ENCODE data around the gene ARHGAP26. TPM values are rescaled to one million over a fixed set of nuclear protein-coding genes. Genes with fewer than 3 reads are reported as not detected.
A peak's percentile ranks its signal among the peaks of the same experiment; 100 is the strongest.

ARHGAP26 gene
- total and polyA plus RNA-seq, 4 experiments from 2014 or later: 2.0 to 22.7 (median 17.3) TPM

DNA sequence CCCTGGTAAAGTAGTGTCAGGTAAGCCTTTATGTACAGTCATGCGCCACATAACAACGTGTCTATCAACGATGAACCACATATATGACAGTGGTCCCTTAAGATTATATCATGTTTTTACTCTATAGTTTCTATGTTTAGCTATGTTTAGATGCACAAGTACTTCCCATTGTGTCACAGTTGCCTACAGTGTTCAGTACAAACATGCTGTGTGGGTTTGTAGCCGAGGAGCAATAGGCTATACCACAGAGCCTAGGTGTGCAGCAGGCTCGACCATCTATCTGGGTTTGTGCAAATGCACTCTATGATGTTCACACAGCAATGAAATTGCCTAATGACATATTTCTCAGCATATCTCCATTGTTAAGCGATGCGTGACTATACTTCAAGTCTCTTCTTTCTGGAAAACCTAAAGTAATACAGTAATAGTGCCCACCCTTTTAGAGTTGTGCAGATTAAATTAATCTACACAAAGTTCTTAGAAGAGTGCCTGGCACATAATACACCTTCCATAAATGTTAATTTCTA lies 295.9 kb downstream of the ARHGAP26 start:
- Mint-ChIP-seq H3K4me1 (peaks cover 4 to 10% (median 6%) of the 10 kb centered on the region in 4 donors), H3K27ac (peak overlapping the region in 1 of 7 donors; percentile 10), H3K27me3 (no peaks in the 10 kb centered on the region), H3K4me3 (no peak overlapping the region), H3K36me3 (peaks cover 40 to 71% of the 10 kb centered on the region in 2 donors), H3K9me3 (peaks cover 0 to 3% (median 0%) of the 10 kb centered on the region in 8 donors)
- intact Hi-C loops (cut with micrococcal nuclease): no loop called here
- Histone ChIP-seq H3K4me3 (ENCODE audit: low read length in 2 of 2) (no peak overlapping the region), H3K27me3 (ENCODE audit: insufficient read depth, low read length) (no peaks in the 10 kb centered on the region), H3K4me1 (ENCODE audit: insufficient read depth, low read length) (peaks cover 8% of the 10 kb centered on the region), H3K27ac (ENCODE audit: low read depth, low read length) (no peak overlapping the region), H3K9me3 (ENCODE audit: control insufficient read depth in 1 of 2, low read length in 2 of 2) (no peaks in the 10 kb centered on the region), H3K36me3 (ENCODE audit: insufficient read depth, low read length) (no peaks in the 10 kb centered on the region)
- DNase-seq: no peak
- CTCF ChIA-PET (ENCODE audit: partially characterized antibody): interaction anchor here (1.0 kb wide), 1 partner anchor 17 kb away, joined by 3 read pairs; no protein-coding TSS in a partner anchor
- POLR2A ChIA-PET (ENCODE audit: partially characterized antibody): no interaction called here

- no peak for DNase-seq
- H3K27me3 ChIP-seq (ENCODE audit: insufficient read depth, low read length): no peaks in the 10 kb centered on the region
- ChIA-PET POLR2A (ENCODE audit: partially characterized antibody) (no interaction called here), CTCF (ENCODE audit: partially characterized antibody) (interaction anchor here (1.0 kb wide), 1 partner anchor 16 kb away, joined by 3 read pairs; no protein-coding TSS in a partner anchor)
- H3K9me3 Mint-ChIP-seq: peaks cover 0 to 6% (median 2%) of the 10 kb centered on the region in 8 donors
- peaks cover 4 to 10% (median 6%) of the 10 kb centered on the region in 4 donors for H3K4me1 Mint-ChIP-seq
- no peaks in the 10 kb centered on the region for H3K27me3 Mint-ChIP-seq
- intact Hi-C loops (cut with micrococcal nuclease): no loop called here
- no peaks in the 10 kb centered on the region for H3K36me3 ChIP-seq (ENCODE audit: insufficient read depth, low read length)
- peaks cover 40 to 74% of the 10 kb centered on the region in 2 donors for H3K36me3 Mint-ChIP-seq
- no peak overlapping the region for H3K27ac ChIP-seq (ENCODE audit: low read depth, low read length)
- peak overlapping the region in 3 of 7 donors; percentile 3 to 75 (median 63) for H3K27ac Mint-ChIP-seq
- no peaks in the 10 kb centered on the region for H3K9me3 ChIP-seq (ENCODE audit: control insufficient read depth in 1 of 2, low read length in 2 of 2)
- peaks cover 8% of the 10 kb centered on the region for H3K4me1 ChIP-seq (ENCODE audit: insufficient read depth, low read length)
- no peak overlapping the region for H3K4me3 ChIP-seq (ENCODE audit: low read length in 2 of 2)
- peak overlapping the region in 1 of 8 donors; percentile 19 for H3K4me3 Mint-ChIP-seq
These were observed 296.5 kb downstream of the ARHGAP26 start for GRCh38 chr5:143066556-143067281.

GRCh38 chr5:143068712-143069111 lies 298.5 kb downstream of the ARHGAP26 start:
- Histone ChIP-seq H3K4me1 (ENCODE audit: insufficient read depth, low read length) (peaks cover 8% of the 10 kb centered on the region), H3K27me3 (ENCODE audit: insufficient read depth, low read length) (no peaks in the 10 kb centered on the region), H3K27ac (ENCODE audit: low read depth, low read length) (no peak overlapping the region), H3K36me3 (ENCODE audit: insufficient read depth, low read length) (no peaks in the 10 kb centered on the region), H3K9me3 (ENCODE audit: control insufficient read depth in 1 of 2, low read length in 2 of 2) (no peaks in the 10 kb centered on the region), H3K4me3 (ENCODE audit: low read length in 2 of 2) (no peak overlapping the region)
- ChIA-PET CTCF (ENCODE audit: partially characterized antibody) (no interaction called here), POLR2A (ENCODE audit: partially characterized antibody) (no interaction called here)
- no peak overlapping the region for H3K4me3 Mint-ChIP-seq
- peaks cover 0 to 10% (median 5%) of the 10 kb centered on the region in 8 donors for H3K9me3 Mint-ChIP-seq
- DNase-seq: no peak
- intact Hi-C loops (cut with micrococcal nuclease): no loop called here
- peak overlapping the region in 1 of 7 donors; percentile 39 for H3K27ac Mint-ChIP-seq
- no peaks in the 10 kb centered on the region for H3K27me3 Mint-ChIP-seq
- H3K4me1 Mint-ChIP-seq: peaks cover 4 to 10% (median 6%) of the 10 kb centered on the region in 4 donors
- peaks cover 31 to 59% of the 10 kb centered on the region in 2 donors for H3K36me3 Mint-ChIP-seq

GRCh38 chr5:143071927-143072326 lies 301.8 kb downstream of the ARHGAP26 start:
- no peaks in the 10 kb centered on the region for H3K27me3 ChIP-seq (ENCODE audit: insufficient read depth, low read length)
- no peak for DNase-seq
- intact Hi-C loops (cut with micrococcal nuclease): no loop called here
- Mint-ChIP-seq H3K4me3 (no peak overlapping the region), H3K36me3 (peaks cover 32 to 40% of the 10 kb centered on the region in 2 donors), H3K27ac (no peak overlapping the region), H3K27me3 (no peaks in the 10 kb centered on the region), H3K4me1 (peaks cover 0 to 8% (median 3%) of the 10 kb centered on the region in 4 donors), H3K9me3 (peaks cover 0 to 12% (median 5%) of the 10 kb centered on the region in 8 donors)
- POLR2A ChIA-PET (ENCODE audit: partially characterized antibody): no interaction called here
- H3K4me3 ChIP-seq (ENCODE audit: low read length in 2 of 2): no peak overlapping the region
- CTCF ChIA-PET (ENCODE audit: partially characterized antibody): no interaction called here
- no peaks in the 10 kb centered on the region for H3K9me3 ChIP-seq (ENCODE audit: control insufficient read depth in 1 of 2, low read length in 2 of 2)
- H3K4me1 ChIP-seq (ENCODE audit: insufficient read depth, low read length): peaks cover 3% of the 10 kb centered on the region
- H3K27ac ChIP-seq (ENCODE audit: low read depth, low read length): no peak overlapping the region
- H3K36me3 ChIP-seq (ENCODE audit: insufficient read depth, low read length): no peaks in the 10 kb centered on the region

DNA sequence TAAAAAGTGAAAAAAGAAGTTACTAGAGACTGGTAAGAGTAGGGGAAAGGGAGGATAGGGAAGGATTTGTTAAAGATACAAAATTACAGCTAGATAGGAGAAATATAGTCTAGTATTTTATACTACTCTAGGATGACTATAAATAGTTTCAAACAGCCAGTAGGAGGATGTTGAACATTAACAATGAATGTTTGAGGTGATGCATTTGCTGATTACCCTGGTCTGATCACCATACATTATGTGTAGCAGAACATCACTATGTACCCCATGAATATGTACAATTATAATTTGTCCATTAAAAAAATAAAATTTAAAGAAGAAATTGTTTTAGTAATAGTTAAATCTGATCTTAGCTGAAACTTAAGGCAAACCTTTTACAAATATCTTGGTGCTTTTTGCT lies 302.6 kb downstream of the ARHGAP26 start:
- Mint-ChIP-seq H3K36me3 (peaks cover 30 to 33% of the 10 kb centered on the region in 2 donors), H3K9me3 (peaks cover 0 to 12% (median 5%) of the 10 kb centered on the region in 8 donors), H3K27me3 (no peaks in the 10 kb centered on the region), H3K4me1 (peaks cover 0 to 2% (median 0%) of the 10 kb centered on the region in 4 donors), H3K27ac (no peak overlapping the region), H3K4me3 (no peak overlapping the region)
- POLR2A ChIA-PET (ENCODE audit: partially characterized antibody): no interaction called here
- DNase-seq: no peak
- Histone ChIP-seq H3K36me3 (ENCODE audit: insufficient read depth, low read length) (no peaks in the 10 kb centered on the region), H3K27ac (ENCODE audit: low read depth, low read length) (no peak overlapping the region), H3K4me1 (ENCODE audit: insufficient read depth, low read length) (no peaks in the 10 kb centered on the region), H3K4me3 (ENCODE audit: low read length in 2 of 2) (no peak overlapping the region), H3K27me3 (ENCODE audit: insufficient read depth, low read length) (no peaks in the 10 kb centered on the region), H3K9me3 (ENCODE audit: control insufficient read depth in 1 of 2, low read length in 2 of 2) (no peaks in the 10 kb centered on the region)
- intact Hi-C loops (cut with micrococcal nuclease): no loop called here
- CTCF ChIA-PET (ENCODE audit: partially characterized antibody): no interaction called here

DNA sequence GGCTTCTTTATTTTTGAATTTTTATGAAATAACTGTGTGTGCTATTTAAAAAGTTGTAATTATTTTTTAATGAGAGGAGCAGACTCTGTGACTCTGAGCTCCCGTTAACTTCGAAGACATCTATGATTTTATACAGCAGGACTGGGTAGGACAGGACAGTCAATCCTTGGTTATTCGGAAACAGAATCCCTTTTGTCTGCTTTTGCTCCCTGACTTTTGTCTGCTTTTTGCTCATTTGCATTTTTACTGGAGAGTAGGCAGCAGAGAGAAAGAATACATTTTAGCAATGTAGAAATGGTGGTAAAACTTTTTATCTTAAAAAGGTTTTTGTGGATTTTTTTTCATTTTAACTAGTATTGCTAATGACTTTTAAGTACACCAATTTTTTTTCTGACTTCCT lies 303.6 kb downstream of the ARHGAP26 start:
- Histone ChIP-seq H3K27me3 (ENCODE audit: insufficient read depth, low read length) (no peaks in the 10 kb centered on the region), H3K27ac (ENCODE audit: low read depth, low read length) (no peak overlapping the region), H3K36me3 (ENCODE audit: insufficient read depth, low read length) (no peaks in the 10 kb centered on the region), H3K9me3 (ENCODE audit: control insufficient read depth in 1 of 2, low read length in 2 of 2) (no peaks in the 10 kb centered on the region), H3K4me3 (ENCODE audit: low read length in 2 of 2) (no peak overlapping the region), H3K4me1 (ENCODE audit: insufficient read depth, low read length) (no peaks in the 10 kb centered on the region)
- DNase-seq: no peak
- peaks cover 0 to 2% (median 0%) of the 10 kb centered on the region in 4 donors for H3K4me1 Mint-ChIP-seq
- ChIA-PET CTCF (ENCODE audit: partially characterized antibody) (no interaction called here), POLR2A (ENCODE audit: partially characterized antibody) (no interaction called here)
- H3K36me3 Mint-ChIP-seq: peaks cover 25 to 27% of the 10 kb centered on the region in 2 donors
- H3K4me3 Mint-ChIP-seq: no peak overlapping the region
- H3K9me3 Mint-ChIP-seq: peaks cover 0 to 12% (median 5%) of the 10 kb centered on the region in 8 donors
- H3K27ac Mint-ChIP-seq: no peak overlapping the region
- no peaks in the 10 kb centered on the region for H3K27me3 Mint-ChIP-seq
- intact Hi-C loops (cut with micrococcal nuclease): no loop called here

- intact Hi-C loops (cut with micrococcal nuclease): no loop called here
- Histone ChIP-seq H3K4me3 (ENCODE audit: low read length in 2 of 2) (no peak overlapping the region), H3K9me3 (ENCODE audit: control insufficient read depth in 1 of 2, low read length in 2 of 2) (no peaks in the 10 kb centered on the region), H3K27ac (ENCODE audit: low read depth, low read length) (no peak overlapping the region), H3K36me3 (ENCODE audit: insufficient read depth, low read length) (no peaks in the 10 kb centered on the region), H3K4me1 (ENCODE audit: insufficient read depth, low read length) (no peaks in the 10 kb centered on the region), H3K27me3 (ENCODE audit: insufficient read depth, low read length) (no peaks in the 10 kb centered on the region)
- DNase-seq: no peak
- POLR2A ChIA-PET (ENCODE audit: partially characterized antibody): no interaction called here
- peaks cover 0 to 2% (median 0%) of the 10 kb centered on the region in 4 donors for H3K4me1 Mint-ChIP-seq
- no peaks in the 10 kb centered on the region for H3K27me3 Mint-ChIP-seq
- peak overlapping the region in 2 of 7 donors; percentile 41 to 44 for H3K27ac Mint-ChIP-seq
- no peak overlapping the region for H3K4me3 Mint-ChIP-seq
- H3K36me3 Mint-ChIP-seq: peaks cover 17 to 20% of the 10 kb centered on the region in 2 donors
- CTCF ChIA-PET (ENCODE audit: partially characterized antibody): interaction anchor here (0.9 kb wide), 1 partner anchor 22 kb away, joined by 3 read pairs; no protein-coding TSS in a partner anchor
- peaks cover 0 to 12% (median 5%) of the 10 kb centered on the region in 8 donors for H3K9me3 Mint-ChIP-seq
These were observed 304.3 kb downstream of the ARHGAP26 start for GRCh38 chr5:143074414-143074996.
